Umbilical cord (tissue), 2 donors: Measurements from ENCODE around the gene WDR46. TPM values are rescaled to one million over a fixed set of nuclear protein-coding genes. Genes with fewer than 3 reads are reported as not detected.
A peak's percentile ranks its signal among the peaks of the same experiment; 100 is the strongest.
"Not testable (repeated sequence)": the region's sequence is repeated elsewhere in the genome, so short reads cannot be mapped to it uniquely, and the experiment has no call there.

Experiments used
- DNase-seq: peaks from one replicate; pipeline ENCODE4 v3.0.0-alpha.2; 2015; ENCODE audit warnings: low spot score
- total RNA-seq: library from RNA; depleted of rRNA; stranded (reverse); fragments of >200 nt; gene quantifications from one replicate; pipeline ENCODE4 v1.2.3, GENCODE V29; 2014; ENCODE audit warnings: low replicate concordance; ENCODE audit not compliant: insufficient read depth

WDR46 gene
- total RNA-seq, 1 donor from 2014 or later = 45.0 TPM

GRCh38 chr6:33288141-33288920 is 708 bp downstream of the WDR46 start:
- no peak for DNase-seq

GRCh38 chr6:33286946-33287914 is 1.8 kb downstream of the WDR46 start:
- DNase-seq = no peak

GRCh38 chr6:33285214-33285613 is 3.8 kb downstream of the WDR46 start:
- DNase-seq = not testable (repeated sequence)

- DNase-seq = no peak
Observed at GRCh38 chr6:33280539-33280938, 8.5 kb downstream of the WDR46 start.

GRCh38 chr6:33279971-33280511 is 9.0 kb downstream of the WDR46 start:
- DNase-seq = no peak

- no peak for DNase-seq
Observed at GRCh38 chr6:33279257-33279695, 9.8 kb downstream of the WDR46 start.

GRCh38 chr6:33278810-33279209 is 10.2 kb downstream of the WDR46 start:
- DNase-seq = no peak

GRCh38 chr6:33278392-33278741 is 10.7 kb downstream of the WDR46 start:
- DNase-seq = no peak

GRCh38 chr6:33277663-33278391 is 11.2 kb downstream of the WDR46 start:
- DNase-seq = no peak

- DNase-seq = peak; percentile 86
Observed at GRCh38 chr6:33276864-33277662, 12.0 kb downstream of the WDR46 start, which contains the start of gene B3GALT4. TSS of gene B3GALT4 (plus strand) at chr6:33277123. CDS start at chr6:33277420, 297 bp downstream.

- no peak for DNase-seq
Observed at GRCh38 chr6:33276581-33276863, 12.5 kb downstream of the WDR46 start.

- not testable (repeated sequence) for DNase-seq
Observed at GRCh38 chr6:33275795-33276580, 13.1 kb downstream of the WDR46 start.

- DNase-seq = no peak
Observed at GRCh38 chr6:33273924-33274902, 14.8 kb downstream of the WDR46 start.

- DNase-seq = no peak
Observed at GRCh38 chr6:33273129-33273923, 15.7 kb downstream of the WDR46 start.

- no peak for DNase-seq
Observed at GRCh38 chr6:33272275-33273128, 16.5 kb downstream of the WDR46 start.

GRCh38 chr6:33271468-33272274 is 17.4 kb downstream of the WDR46 start, which contains the start of the genes RPS18 and VPS52:
TSS of gene RPS18 (plus strand) at chr6:33272075. CDS start at chr6:33272120, 45 bp downstream.
TSS of gene VPS52 (minus strand) at chr6:33271876. CDS start at chr6:33271675, 201 bp downstream.
- DNase-seq = peak; percentile 99
